ENCODE data around the gene ZSCAN1.
A peak's percentile ranks its signal among the peaks of the same experiment; 100 is the strongest.
"Not testable (repeated sequence)": the region's sequence is repeated elsewhere in the genome, so short reads cannot be mapped to it uniquely, and the experiment has no call there.

ZSCAN1 gene

GRCh38 chr19:58003174-58003828, 30.5 kb upstream of the ZSCAN1 start:
- ChIA-PET POLR2A (interaction anchor here (0.6 to 0.7 kb wide), 3 partner anchors 32 to 68 kb away, joined by 3 read pairs; partner anchors contain the start of gene ZNF418), CTCF (interaction anchor here (1.2 to 2.1 kb wide), 2 partner anchors 10 to 12 kb away, joined by 3 to 9 read pairs; no protein-coding TSS in a partner anchor)
- H3K4me3 ChIP-seq (ENCODE audit: low read depth, low read length) = peak overlapping the region; percentile 92
- TF ChIP-seq CTCF (IDR thresholded peaks at IDR 0.05; ENCODE audit: insufficient read depth, low read length, missing control alignments) = no peak
- DNase-seq (ENCODE audit: low read depth, low spot score) = no peak

- no peak for DNase-seq (ENCODE audit: low read depth, low spot score)
- CTCF ChIA-PET = no interaction called here
- POLR2A ChIA-PET = no interaction called here
- TF ChIP-seq CTCF (IDR thresholded peaks at IDR 0.05; ENCODE audit: insufficient read depth, low read length, missing control alignments) = no peak
- no peak overlapping the region for H3K4me3 ChIP-seq (ENCODE audit: low read depth, low read length)
These were observed 26.5 kb upstream of the ZSCAN1 start for GRCh38 chr19:58007285-58007684.

- CTCF ChIA-PET; H3K4me3 ChIP-seq (ENCODE audit: low read depth, low read length); DNase-seq (ENCODE audit: low read depth, low spot score); POLR2A ChIA-PET: not testable (repeated sequence)
These were observed 24.9 kb upstream of the ZSCAN1 start for GRCh38 chr19:58008877-58009276.

- TF ChIP-seq CTCF (IDR thresholded peaks at IDR 0.05; ENCODE audit: insufficient read depth, low read length, missing control alignments) = no peak
- ChIA-PET POLR2A (no interaction called here), CTCF (no interaction called here)
- no peak for DNase-seq (ENCODE audit: low read depth, low spot score)
- peak overlapping the region; percentile 54 for H3K4me3 ChIP-seq (ENCODE audit: low read depth, low read length)
These were observed 24.5 kb upstream of the ZSCAN1 start for GRCh38 chr19:58009301-58009665.

- CTCF ChIA-PET = no interaction called here
- DNase-seq (ENCODE audit: low read depth, low spot score) = no peak
- POLR2A ChIA-PET = no interaction called here
These were observed 24.0 kb upstream of the ZSCAN1 start for GRCh38 chr19:58009666-58010301.

GRCh38 chr19:58010507-58010906, 23.3 kb upstream of the ZSCAN1 start:
- TF ChIP-seq CTCF (IDR thresholded peaks at IDR 0.05; ENCODE audit: insufficient read depth, low read length, missing control alignments) = no peak
- no peak for DNase-seq (ENCODE audit: low read depth, low spot score)
- ChIA-PET POLR2A (no interaction called here), CTCF (no interaction called here)
- no peak overlapping the region for H3K4me3 ChIP-seq (ENCODE audit: low read depth, low read length)

More at GRCh38 chr19:58009666-58010301, 24.0 kb upstream of the ZSCAN1 start:
- peak overlapping the region; percentile 54 for H3K4me3 ChIP-seq (ENCODE audit: low read depth, low read length)
- TF ChIP-seq CTCF (IDR thresholded peaks at IDR 0.05; ENCODE audit: insufficient read depth, low read length, missing control alignments) = no peak

- no peak for TF ChIP-seq CTCF (IDR thresholded peaks at IDR 0.05; ENCODE audit: insufficient read depth, low read length, missing control alignments)
- ChIA-PET CTCF (no interaction called here), POLR2A (no interaction called here)
- no peak overlapping the region for H3K4me3 ChIP-seq (ENCODE audit: low read depth, low read length)
- DNase-seq (ENCODE audit: low read depth, low spot score) = no peak
These were observed 19.7 kb upstream of the ZSCAN1 start for GRCh38 chr19:58014141-58014540.
